Stimulated activated CD8-positive, alpha-beta memory T cell treated with anti-CD3 and anti-CD28 coated beads, Interleukin-2, amount 100 ng/mL, for 48 hours (primary cell): ENCODE measurements around the gene VMO1.
"Not testable (repeated sequence)": the region's sequence is repeated elsewhere in the genome, so short reads cannot be mapped to it uniquely, and the experiment has no call there.

Experiments used
- DNase-seq, 2 donors: peaks; one replicate each; pipeline ENCODE4 v3.0.0-alpha.2; 2020; ENCODE audit warnings: low read depth in 2 of 2

VMO1 gene, protein sequence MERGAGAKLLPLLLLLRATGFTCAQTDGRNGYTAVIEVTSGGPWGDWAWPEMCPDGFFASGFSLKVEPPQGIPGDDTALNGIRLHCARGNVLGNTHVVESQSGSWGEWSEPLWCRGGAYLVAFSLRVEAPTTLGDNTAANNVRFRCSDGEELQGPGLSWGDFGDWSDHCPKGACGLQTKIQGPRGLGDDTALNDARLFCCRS

DNA sequence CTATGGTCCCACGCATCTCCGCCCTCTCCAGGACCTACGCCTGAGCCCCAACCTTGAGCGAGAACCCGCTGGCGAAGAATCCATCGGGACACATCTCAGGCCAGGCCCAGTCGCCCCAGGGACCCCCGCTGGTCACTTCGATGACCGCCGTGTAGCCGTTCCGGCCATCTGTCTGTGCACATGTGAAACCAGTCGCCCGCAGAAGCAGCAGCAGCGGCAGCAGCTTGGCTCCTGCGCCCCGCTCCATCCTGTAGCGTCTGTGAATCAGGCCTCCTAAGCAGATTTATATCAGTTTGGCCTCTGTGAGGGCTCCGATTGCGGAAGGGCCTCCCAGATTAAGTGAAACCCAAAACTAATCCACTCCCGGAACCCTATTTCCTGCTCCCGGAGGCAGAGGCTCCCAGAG lies at the start of gene VMO1:
VMO1 (minus strand) TSS at position 259 of the 406 bp plus-strand sequence; CDS start at position 247, 12 bp downstream.
- DNase-seq, result no peak

GRCh38 chr17:4834681-4835020 lies 48.5 kb upstream of the VMO1 start:
- no peak for DNase-seq

DNA sequence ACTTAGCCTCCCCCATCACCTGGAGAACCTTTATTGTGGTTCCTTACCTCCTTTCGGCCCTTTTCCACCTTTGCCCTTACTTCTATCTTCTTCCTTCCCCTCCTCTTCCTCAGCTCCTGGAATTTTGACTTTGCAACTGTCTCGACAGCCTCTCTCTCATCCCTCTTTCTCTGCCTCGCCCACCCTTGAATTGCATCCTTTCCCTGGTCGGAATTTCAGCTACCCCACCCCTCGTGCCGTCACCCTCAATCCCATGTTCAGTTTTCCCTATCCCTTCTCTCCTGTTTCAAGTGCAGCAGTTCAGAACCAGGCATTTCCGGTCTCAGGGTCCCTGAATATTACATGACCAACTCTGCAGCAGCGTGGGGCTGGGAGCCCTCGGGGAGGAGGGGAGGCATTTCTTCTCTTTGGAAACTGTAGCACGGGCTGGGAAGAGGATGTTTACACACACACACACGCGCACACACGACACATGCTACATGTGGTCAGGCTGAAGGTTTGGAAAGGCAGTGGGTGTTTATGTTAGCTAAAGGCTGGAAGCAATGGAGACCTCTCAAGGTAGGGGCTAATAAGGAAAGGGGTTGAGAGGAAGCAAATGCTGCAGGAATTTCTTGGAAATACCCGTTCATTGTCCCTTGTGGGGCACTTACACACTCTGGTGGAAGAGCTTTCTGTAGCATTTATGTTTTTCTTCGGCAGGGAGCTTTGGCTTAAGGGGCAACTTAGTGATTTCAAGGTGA lies 47.9 kb upstream of the VMO1 start:
- DNase-seq, result no peak

- peak; percentile 81 to 82 for DNase-seq
Measured at GRCh38 chr17:4833178-4833940, 47.2 kb upstream of the VMO1 start, which contains the start of gene MINK1. Gene MINK1 (plus strand): TSS chr17:4833340. CDS start chr17:4833584, 244 bp downstream.

GRCh38 chr17:4832829-4833177 lies 46.6 kb upstream of the VMO1 start:
- DNase-seq, result not testable (repeated sequence)

DNA sequence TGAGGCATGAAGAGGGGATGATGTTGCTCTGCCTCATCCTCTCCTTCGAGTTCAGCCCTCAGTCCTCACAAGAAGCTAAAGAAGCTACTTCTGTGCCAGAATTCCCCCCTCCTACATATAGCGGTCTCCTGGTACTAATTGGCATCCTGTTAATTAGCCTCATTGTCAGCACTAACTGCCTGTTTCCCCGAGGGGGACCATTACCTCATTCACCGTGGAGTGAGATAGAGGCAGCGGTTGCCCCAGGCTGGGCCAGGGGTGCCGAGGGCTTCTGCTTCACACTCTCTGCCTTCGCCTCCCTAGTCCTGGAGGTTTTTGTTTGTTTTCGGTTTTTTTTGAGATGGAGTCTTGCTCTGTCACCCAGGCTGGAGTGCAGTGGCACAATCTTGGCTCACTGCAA lies 41.2 kb upstream of the VMO1 start:
- DNase-seq, result no peak

GRCh38 chr17:4823373-4824089 lies 37.4 kb upstream of the VMO1 start:
- no peak for DNase-seq

DNA sequence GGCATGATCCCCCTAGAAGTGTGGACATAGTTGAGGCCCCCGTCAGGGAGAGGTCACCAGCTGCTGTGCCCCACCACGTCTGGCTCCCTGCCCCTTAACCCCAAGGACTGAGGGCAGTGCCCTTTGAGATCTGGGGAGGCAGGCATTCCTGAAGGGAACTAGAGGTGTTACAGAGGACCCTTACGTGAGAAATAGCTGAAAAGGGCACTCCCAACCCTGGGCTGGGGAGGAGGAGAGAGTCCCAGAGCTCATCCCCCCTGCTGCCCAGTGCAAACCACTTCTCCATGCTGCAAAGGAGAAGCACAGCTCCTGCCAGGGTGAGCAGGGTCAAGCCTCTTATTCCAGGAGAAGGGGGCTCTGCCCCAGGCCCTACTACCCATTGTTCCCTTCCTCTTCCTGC lies 36.7 kb upstream of the VMO1 start:
- DNase-seq, result no peak

- no peak for DNase-seq
Measured at GRCh38 chr17:4818276-4818675, 32.1 kb upstream of the VMO1 start.

DNA sequence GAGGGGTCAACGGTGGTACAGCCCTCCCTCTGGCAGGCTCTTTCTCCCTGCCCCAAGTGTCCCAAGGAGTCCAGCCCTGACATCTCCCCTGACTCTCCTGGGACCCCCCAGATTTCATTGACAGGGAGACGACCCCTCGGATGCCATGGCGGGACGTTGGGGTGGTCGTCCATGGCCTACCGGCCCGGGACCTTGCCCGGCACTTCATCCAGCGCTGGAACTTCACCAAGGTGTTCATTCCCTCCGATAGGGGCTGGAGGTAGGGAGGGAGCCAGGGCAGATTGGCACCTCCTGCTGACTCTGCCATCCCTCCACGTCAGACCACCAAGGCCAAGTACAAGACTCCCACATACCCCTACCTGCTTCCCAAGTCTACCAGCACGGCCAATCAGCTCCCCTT lies 30.7 kb upstream of the VMO1 start:
- no peak for DNase-seq

GRCh38 chr17:4815043-4815675 lies 29.0 kb upstream of the VMO1 start:
- no peak for DNase-seq

DNA sequence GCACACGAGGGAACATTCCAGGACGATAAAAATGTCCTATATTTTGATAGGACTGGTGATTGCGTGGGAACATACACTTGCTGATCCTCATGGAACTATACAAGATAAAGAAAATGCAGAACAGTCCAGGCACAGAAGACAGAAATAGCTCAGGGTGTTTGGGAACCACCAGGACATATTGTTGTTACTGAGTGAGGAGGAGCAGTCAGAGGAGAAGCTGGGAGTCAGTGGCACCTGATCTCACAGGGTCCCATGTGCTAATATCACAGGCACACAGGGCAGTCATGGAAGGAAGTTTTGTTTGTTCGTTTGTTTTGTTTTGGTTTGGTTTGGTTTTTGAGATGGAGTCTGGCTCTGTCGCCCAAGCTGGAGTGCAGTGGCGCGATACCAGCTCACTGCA lies 26.5 kb upstream of the VMO1 start:
- no peak for DNase-seq

DNA sequence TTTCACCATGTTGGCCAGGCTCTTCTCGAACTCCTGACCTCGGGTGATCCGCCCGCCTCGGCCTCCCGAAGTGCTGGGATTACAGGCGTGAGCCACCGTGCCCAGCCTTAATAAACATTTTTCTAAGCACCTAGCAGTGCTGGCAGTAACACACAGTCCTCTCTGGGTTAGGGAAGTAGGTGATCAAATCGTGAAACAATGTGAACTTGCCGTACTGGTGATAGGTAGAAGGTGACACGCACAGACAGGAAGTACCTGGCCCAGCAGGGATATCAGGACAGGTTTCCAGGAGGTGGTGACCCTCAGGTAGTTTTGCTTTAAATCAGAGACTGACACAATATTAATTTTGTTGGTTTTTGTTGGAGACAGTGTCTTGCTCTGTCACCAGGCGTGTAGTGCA lies 25.3 kb upstream of the VMO1 start:
- DNase-seq, result no peak

GRCh38 chr17:4810696-4811290 lies 24.6 kb upstream of the VMO1 start:
- DNase-seq, result no peak

DNA sequence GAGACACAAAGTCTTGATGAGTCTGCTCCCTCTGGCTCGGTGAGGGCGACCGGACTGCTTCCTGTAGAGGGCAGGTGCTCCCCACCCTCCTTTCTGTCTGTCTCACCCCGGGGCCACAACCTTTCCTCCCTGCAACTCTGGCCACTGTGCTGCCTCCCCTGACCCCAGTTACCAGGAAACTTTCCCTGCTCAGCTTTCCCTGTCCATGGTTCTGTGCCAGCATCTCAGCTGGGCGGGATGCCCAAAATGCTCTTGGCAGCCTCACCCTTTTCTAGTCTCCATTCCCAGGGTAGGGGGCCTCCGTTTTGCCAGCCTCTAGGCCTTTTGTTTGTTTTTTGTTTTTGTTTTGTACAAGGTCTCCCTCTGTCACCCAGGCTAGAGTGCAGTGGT lies 22.2 kb upstream of the VMO1 start:
- DNase-seq, result no peak

DNA sequence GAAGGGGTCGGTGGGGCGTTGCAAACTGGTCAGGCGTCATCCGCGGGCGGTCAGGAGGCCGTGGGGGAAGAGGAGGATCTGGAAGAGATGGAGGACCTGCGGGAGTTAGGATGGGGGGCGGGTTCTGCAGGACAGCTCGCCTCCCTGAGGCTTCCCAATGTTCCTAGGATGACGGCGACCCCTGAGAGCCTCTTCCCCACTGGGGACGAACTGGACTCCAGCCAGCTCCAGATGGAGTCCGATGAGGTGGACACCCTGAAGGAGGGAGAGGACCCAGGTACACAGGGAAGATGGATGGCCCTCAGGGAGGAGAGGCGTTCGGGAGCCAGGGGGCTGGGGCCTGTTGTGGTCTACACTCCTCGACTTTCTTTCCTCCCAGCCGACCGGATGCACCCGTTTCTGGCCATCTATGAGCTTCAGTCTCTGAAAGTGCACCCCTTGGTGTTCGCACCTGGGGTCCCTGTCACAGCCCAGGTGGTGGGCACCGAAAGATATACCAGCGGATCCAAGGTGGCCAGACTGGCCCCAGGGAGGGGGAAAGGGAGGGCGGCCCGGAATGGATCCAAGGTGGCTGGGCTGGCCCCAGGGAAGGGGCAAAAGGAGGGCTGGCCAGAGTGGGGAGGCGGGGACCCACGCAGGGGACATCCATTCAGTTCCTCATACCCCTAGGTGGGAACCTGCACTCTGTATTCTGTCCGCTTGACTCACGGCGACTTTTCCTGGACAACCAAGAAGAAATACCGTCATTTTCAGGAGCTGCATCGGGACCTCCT lies 21.6 kb upstream of the VMO1 start:
- DNase-seq, result no peak

DNA sequence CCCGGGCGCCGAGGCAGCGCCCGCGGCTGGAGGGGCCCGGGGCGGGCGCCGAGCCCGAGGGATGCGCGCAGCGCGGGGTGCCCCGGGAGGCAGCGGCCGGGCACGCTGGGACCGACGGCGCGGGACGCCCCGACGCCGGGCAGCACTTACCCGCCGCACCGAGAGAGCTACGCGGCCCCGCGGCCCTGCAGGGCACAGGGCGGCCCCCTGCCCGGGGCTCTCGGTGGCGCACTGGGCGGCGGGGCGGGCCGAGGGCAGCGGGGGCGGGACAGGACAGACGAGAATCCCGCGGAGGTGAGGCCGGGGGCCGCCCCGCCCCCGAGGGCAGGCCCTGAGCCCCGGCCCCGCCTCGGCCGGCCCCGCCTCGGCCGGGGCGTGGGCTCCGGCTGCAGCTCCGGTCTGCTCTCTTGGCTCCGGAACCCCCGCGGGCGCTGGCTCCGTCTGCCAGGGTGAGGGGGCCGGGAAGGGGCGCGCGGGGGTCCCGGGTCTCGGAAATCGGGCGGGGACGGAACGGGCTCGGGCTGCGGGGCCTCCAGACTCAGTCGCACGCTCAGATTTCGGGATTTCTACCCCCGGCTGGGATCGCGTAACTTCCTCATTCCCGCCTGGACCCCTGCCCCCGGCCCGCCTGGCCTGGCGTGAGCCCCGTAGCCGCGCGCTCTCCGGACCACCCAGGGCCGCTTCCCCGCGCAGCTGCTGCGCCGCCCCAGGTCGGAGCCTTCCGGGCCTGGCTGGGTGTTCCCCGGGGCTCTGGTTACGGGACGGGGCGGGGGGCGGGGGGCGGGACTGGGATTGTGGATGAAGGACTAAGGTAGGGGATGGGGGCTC lies 20.8 kb upstream of the VMO1 start, which contains the start of gene PLD2:
PLD2 (plus strand) TSS at position 376 of the 828 bp plus-strand sequence. CDS start 621 bp downstream, outside the sequence.
- DNase-seq, result peak; percentile 85 to 89

DNA sequence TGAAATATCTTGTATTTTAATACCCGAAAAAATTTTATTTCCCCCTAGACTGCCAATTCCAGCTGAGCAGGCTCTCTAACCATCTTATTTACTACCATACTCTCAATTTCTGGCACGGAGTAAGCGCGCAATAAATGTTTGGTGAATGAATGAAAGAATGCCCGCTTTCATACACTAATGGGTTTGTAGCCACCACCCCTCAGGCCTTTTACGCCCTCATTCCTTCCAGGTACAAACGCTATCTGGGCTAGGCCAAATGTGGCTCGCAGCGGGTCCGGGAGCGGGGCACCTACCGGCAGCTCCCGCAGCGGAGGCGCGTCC lies 20.3 kb upstream of the VMO1 start:
- DNase-seq, result no peak

DNA sequence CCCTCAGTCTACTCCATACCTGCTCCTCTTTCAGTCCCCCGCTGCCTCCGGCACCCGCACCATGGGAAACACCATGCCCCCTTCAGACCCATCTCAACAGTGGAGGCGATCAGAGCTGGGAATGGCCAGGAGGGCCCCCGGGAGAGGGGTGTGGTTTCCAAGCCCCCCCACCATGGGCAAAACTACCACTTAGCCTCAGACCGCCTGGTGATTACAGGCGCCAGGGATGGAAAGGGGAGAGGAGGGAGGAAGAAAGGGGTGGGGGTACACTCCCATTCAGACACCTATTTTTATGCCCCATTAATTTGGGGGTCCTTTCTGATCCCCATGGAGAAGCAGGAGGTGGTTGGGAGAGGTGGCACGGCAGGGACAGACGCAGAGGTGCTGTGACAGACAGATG lies 16.1 kb upstream of the VMO1 start, which contains the start of gene C17orf114:
C17orf114 (minus strand) TSS at position 101 of the 400 bp plus-strand sequence.
- no peak for DNase-seq
